AG04450 (cell line): ENCODE data around the gene RNF11. TPM values are rescaled to one million over a fixed set of nuclear protein-coding genes. Genes with fewer than 3 reads are reported as not detected.

Source experiments
- CTCF ChIA-PET: fragments of 300-600, 350-600 bp; formaldehyde crosslinking; extraction: SDS; loops from one replicate; lab custom pipeline; 2022; ENCODE audit warnings: antibody characterized with exemption, inconsistent platforms; lab: Charles Lee
- POLR2A ChIA-PET: fragments of 350-600 bp; formaldehyde crosslinking; extraction: SDS; loops from one replicate; lab custom pipeline; 2021; ENCODE audit warnings: antibody characterized with exemption, inconsistent platforms; lab: Yijun Ruan, JAX
- DNase-seq: peaks from one replicate; pipeline ENCODE4 v3.0.0-alpha.2; 2011; ENCODE audit warnings: low read depth, low spot score
- H3K27ac ChIP-seq: one replicate; pipeline ENCODE4 v1.5.1; 2012; ENCODE audit warnings: low read depth, low read length, control low read depth
- H3K27me3 ChIP-seq: one replicate; pipeline ENCODE4 v1.6.0; 2012; ENCODE audit warnings: low read length; ENCODE audit not compliant: control insufficient read depth, insufficient read depth
- H3K4me3 ChIP-seq: 2 replicates; pipeline ENCODE4 v1.5.1; 2011; ENCODE audit warnings: mild to moderate bottlenecking, low read depth, low read length, control low read depth
- H3K9me3 ChIP-seq: 2 replicates; pipeline ENCODE4 v1.5.1; 2012; ENCODE audit warnings: low read length; ENCODE audit not compliant: control insufficient read depth, insufficient read depth
- polyA plus RNA-seq: library from polyadenylated mRNA; depleted of rRNA; stranded (reverse); fragments of >200 nt; gene quantifications from 2 replicates; pipeline ENCODE4 v1.2.3, GENCODE V29; 2011
- TF ChIP-seq, protein P1 (sequence below): IDR thresholded peaks from 2 replicates; pipeline ENCODE4 v1.5.1; 2011; ENCODE audit warnings: low read depth, low read length, control low read depth, inconsistent platforms

Gene RNF11
- polyA plus RNA-seq, 1 experiment = 163 TPM

DNA sequence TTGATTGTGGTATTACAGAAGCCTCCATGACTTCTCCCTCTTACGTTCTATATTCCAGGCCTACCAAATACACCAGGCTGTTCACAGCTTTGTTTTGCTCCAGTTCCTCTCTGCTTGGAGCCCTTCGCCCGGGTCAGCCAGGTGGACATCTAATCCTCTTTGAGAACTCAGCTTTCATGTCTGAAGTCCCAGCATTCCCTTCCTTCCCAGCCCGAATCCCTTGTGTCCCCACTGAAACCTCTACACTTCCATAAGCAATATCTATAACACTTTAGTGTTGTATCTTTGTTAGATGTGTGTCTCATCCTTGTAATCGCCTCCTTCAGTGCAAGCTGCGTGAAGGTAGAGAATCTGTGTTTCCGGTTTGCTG lies 1.9 kb downstream of the RNF11 start:
- Histone ChIP-seq H3K27ac (peak overlapping the region; percentile 33), H3K27me3 (no peaks in the 10 kb centered on the region), H3K9me3 (no peaks in the 10 kb centered on the region; the same call in 1 of the 2 replicates), H3K4me3 (peak overlapping the region; percentile 98)
- no peak for DNase-seq
- ChIA-PET CTCF (interaction anchor here (2.1 kb wide), 1 partner anchor 365 kb away, joined by 4 read pairs; no protein-coding TSS in a partner anchor), POLR2A (no interaction called here)
- TF ChIP-seq, protein P1, sequence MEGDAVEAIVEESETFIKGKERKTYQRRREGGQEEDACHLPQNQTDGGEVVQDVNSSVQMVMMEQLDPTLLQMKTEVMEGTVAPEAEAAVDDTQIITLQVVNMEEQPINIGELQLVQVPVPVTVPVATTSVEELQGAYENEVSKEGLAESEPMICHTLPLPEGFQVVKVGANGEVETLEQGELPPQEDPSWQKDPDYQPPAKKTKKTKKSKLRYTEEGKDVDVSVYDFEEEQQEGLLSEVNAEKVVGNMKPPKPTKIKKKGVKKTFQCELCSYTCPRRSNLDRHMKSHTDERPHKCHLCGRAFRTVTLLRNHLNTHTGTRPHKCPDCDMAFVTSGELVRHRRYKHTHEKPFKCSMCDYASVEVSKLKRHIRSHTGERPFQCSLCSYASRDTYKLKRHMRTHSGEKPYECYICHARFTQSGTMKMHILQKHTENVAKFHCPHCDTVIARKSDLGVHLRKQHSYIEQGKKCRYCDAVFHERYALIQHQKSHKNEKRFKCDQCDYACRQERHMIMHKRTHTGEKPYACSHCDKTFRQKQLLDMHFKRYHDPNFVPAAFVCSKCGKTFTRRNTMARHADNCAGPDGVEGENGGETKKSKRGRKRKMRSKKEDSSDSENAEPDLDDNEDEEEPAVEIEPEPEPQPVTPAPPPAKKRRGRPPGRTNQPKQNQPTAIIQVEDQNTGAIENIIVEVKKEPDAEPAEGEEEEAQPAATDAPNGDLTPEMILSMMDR = no peak

DNA sequence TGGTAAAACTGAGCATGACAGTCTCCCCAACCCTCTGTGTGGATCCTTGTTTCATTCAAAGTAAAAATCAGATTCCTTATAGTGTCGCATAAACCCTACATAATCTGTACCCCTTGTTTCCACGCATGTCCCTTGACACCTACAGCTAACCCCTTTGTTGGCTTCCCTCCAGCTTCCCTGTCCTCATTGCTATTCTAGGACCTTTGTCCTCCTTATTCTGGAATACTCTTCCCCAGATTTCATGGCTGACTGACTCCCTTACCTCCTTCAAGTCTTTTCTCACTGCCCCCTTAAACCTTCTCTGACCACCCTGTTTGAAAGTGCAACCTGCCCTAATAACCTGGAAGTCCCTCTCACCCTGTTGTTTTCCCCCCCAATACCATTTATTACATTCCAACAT lies 4.0 kb downstream of the RNF11 start:
- Histone ChIP-seq H3K4me3 (no peak overlapping the region), H3K27ac (no peak overlapping the region), H3K27me3 (no peaks in the 10 kb centered on the region), H3K9me3 (no peaks in the 10 kb centered on the region; the same call in 1 of the 2 replicates)
- ChIA-PET CTCF (no interaction called here), POLR2A (no interaction called here)
- TF ChIP-seq, protein P1 = no peak
- no peak for DNase-seq

DNA sequence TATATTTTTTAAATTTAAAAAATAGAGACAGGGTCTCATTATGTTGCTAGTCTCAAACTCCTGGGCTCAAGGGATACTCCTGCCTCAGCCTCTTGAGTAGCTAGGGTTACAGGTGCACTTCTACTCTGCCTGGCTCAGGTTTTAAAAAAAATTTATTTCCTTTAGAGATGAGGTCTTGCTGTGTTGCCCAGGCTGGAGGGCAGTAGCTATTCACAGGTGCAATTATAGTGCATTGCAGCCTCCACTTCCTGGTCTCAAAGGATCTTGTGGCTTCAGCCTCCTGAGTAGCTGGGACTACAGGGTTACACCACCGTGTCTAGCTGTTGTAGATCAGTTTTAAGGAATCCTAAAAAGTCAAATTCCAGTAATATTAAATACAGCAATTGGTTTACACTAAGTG lies 5.0 kb downstream of the RNF11 start:
- H3K27ac ChIP-seq = no peak overlapping the region
- TF ChIP-seq, protein P1 = no peak
- ChIA-PET CTCF (interaction anchor here (1.2 kb wide), 1 partner anchor 8 kb away, joined by 3 read pairs; no protein-coding TSS in a partner anchor), POLR2A (no interaction called here)
- no peaks in the 10 kb centered on the region; the same call in 1 of the 2 replicates for H3K9me3 ChIP-seq
- H3K4me3 ChIP-seq = no peak overlapping the region
- H3K27me3 ChIP-seq = no peaks in the 10 kb centered on the region
- DNase-seq = no peak

DNA sequence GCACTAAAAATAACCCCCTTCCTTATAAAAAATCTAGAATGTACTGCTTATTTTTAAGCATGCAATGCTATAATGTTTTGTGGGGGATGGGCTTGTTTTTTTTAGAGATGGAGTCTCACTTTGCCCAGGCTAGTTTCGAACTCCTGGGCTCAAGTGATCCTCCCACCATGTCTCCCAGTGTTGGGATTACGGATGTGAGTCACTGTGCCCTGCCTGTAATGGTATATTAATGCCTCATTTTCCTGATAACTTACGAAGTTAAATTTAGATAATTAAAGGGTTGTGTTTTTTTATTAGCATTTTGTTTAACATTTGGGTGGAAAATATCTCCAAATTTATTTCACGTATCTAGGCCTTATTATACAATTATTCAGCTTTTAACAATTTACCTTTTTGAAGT lies 6.5 kb downstream of the RNF11 start:
- Histone ChIP-seq H3K4me3 (no peak overlapping the region), H3K27ac (no peak overlapping the region), H3K9me3 (no peaks in the 10 kb centered on the region), H3K27me3 (no peaks in the 10 kb centered on the region)
- DNase-seq = no peak
- TF ChIP-seq, protein P1 = no peak
- POLR2A ChIA-PET = no interaction called here
- CTCF ChIA-PET = no interaction called here

DNA sequence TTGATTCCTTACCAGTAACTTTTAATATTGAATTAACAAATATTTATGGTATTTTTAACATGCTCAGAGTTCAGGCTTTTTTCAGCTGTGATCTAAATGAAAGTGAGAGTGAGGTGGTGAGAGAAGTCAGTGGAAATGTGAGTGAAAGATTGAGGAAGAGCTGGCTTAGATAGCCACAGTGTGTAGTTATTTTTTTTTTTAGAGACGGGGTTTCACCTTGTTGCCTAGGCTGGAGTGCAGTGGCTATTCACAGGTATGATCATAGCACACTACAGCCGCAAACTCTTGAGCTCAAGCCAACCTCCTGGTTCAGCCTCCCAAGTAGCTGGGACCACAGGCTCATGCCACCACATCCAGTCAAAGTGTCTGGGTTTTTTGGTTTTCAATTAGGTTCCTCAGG lies 10.9 kb downstream of the RNF11 start:
- CTCF ChIA-PET = interaction anchor here (0.7 to 0.9 kb wide), 3 partner anchors 49 to 280 kb away, joined by 3 to 4 read pairs (median 3); no protein-coding TSS in a partner anchor
- H3K4me3 ChIP-seq = no peak overlapping the region
- DNase-seq = no peak
- TF ChIP-seq, protein P1 = no peak
- POLR2A ChIA-PET = interaction anchor here (1.0 kb wide), 1 partner anchor 11 kb away, joined by 7 read pairs; the partner anchor contains the start of gene RNF11
- no peak overlapping the region for H3K27ac ChIP-seq
- no peaks in the 10 kb centered on the region for H3K27me3 ChIP-seq
- peaks cover 4% of the 10 kb centered on the region; the same call in 1 of the 2 replicates for H3K9me3 ChIP-seq
